HCT116 (cell line): ENCODE results near the gene DYNLT4.
"Not testable (repeated sequence)": the region's sequence is repeated elsewhere in the genome, so short reads cannot be mapped to it uniquely, and the experiment has no call there.

ENCODE experiments used
- ATF3 ChIP-seq: IDR thresholded peaks from 2 replicates; pipeline ENCODE4 v1.6.1; 2012
- CTCF ChIP-seq, 3 experiments: fragments of 200-600 bp in 1 of 3; sonication (generic) in 1 of 3; IDR thresholded peaks in 2 of 3; conservative IDR thresholded peaks in 1 of 3; 2 replicates each; pipeline ENCODE4 v1.5.1; 2012 to 2017; ENCODE audit warnings: low read depth in 2 of 3, low read length in 2 of 3, antibody characterized with exemption in 1 of 3, borderline replicate concordance in 1 of 3, control low read depth in 1 of 3, mild to moderate bottlenecking in 1 of 3, mixed read lengths in 1 of 3, mixed run types in 1 of 3, moderate library complexity in 1 of 3; ENCODE audit not compliant: insufficient read depth in 1 of 3
- EZH2 ChIP-seq: fragments of 200-600 bp; sonication (generic); IDR thresholded peaks from 2 replicates; pipeline ENCODE4 v1.6.1; 2017; ENCODE audit warnings: antibody characterized with exemption, mixed run types
- EZH2phosphoT487 ChIP-seq: fragments of 200-600 bp; IDR thresholded peaks from 2 replicates; pipeline ENCODE4 v1.6.1; 2018; ENCODE audit warnings: antibody characterized with exemption, borderline replicate concordance
- MAX ChIP-seq: IDR thresholded peaks from 2 replicates; pipeline ENCODE4 v1.6.1; 2012
- POLR2A ChIP-seq: IDR thresholded peaks from 2 replicates; pipeline ENCODE4 v1.7.0; 2011; ENCODE audit warnings: borderline replicate concordance; ENCODE audit not compliant: insufficient read depth, insufficient read length; ENCODE audit errors: extremely low read depth
- POLR2AphosphoS5 ChIP-seq: IDR thresholded peaks from 2 replicates; pipeline ENCODE4 v1.6.1; 2011; ENCODE audit warnings: mild to moderate bottlenecking, low read depth, low read length, moderate library complexity
- RAD21 ChIP-seq: IDR thresholded peaks from 2 replicates; pipeline ENCODE4 v1.6.1; 2012; ENCODE audit warnings: low read depth, mild to moderate bottlenecking
- REST ChIP-seq: IDR thresholded peaks from 2 replicates; pipeline ENCODE4 v1.6.1; 2012; ENCODE audit warnings: low read depth
- SIN3A ChIP-seq: IDR thresholded peaks from 2 replicates; pipeline ENCODE4 v1.6.1; 2012; ENCODE audit warnings: low read depth
- SP1 ChIP-seq: IDR thresholded peaks from 2 replicates; pipeline ENCODE4 v1.6.1; 2012; ENCODE audit warnings: low read depth
- ZBTB33 ChIP-seq: IDR thresholded peaks from 2 replicates; pipeline ENCODE4 v1.6.1; 2011; ENCODE audit warnings: mild to moderate bottlenecking, low read length, moderate library complexity; ENCODE audit not compliant: insufficient replicate concordance; ENCODE audit errors: extremely low read depth

GRCh38 chr1:44766421-44766820, 40.7 kb downstream of the DYNLT4 start:
- TF ChIP-seq EZH2; POLR2AphosphoS5; ZBTB33; RAD21; MAX; EZH2phosphoT487; POLR2A; CTCF (IDR thresholded peaks at IDR 0.05 in 2 of 3, conservative IDR thresholded peaks at IDR 0.05 in 1 of 3; ENCODE audit: borderline replicate concordance in 1 of 3, insufficient read depth in 1 of 3, low read depth in 2 of 3, low read length in 2 of 3); REST; SIN3A; ATF3; SP1: not testable (repeated sequence)
